Measurements from ENCODE around the gene HNF4A. TPM values are rescaled to one million over a fixed set of nuclear protein-coding genes. Genes with fewer than 3 reads are reported as not detected.

Gene HNF4A
- total and polyA plus RNA-seq, 8 donors, result 7.4 to 29.2 (median 22.2) TPM

GRCh38 chr20:44480097-44480496, 124.6 kb downstream of the HNF4A start:
- WGBS, 2 donors, result 91% methylated on average over 18 of the region's 18 CpGs
- no peak for TF ChIP-seq CTCF (IDR thresholded peaks at IDR 0.05)
- DNase-seq (no peak), ATAC-seq (no peak), FAIRE-seq (no peak)
- peaks cover 0 to 7% (median 4%) of the 10 kb centered on the region in 3 donors for H3K36me3 ChIP-seq
- no peaks in the 10 kb centered on the region for H3K27me3 ChIP-seq
- H3K9me3 ChIP-seq, result no peaks in the 10 kb centered on the region
- H3K4me3 ChIP-seq, result no peak overlapping the region
- intact Hi-C loops (cut with DNase I), result no loop called here
- peaks cover 0 to 3% (median 0%) of the 10 kb centered on the region in 3 donors for H3K4me1 ChIP-seq
- no peak overlapping the region for H3K27ac ChIP-seq

- peaks cover 0 to 7% (median 4%) of the 10 kb centered on the region in 3 donors for H3K36me3 ChIP-seq
- no peak overlapping the region for H3K27ac ChIP-seq
- no peak for FAIRE-seq
- H3K27me3 ChIP-seq, result no peaks in the 10 kb centered on the region
- no peak for DNase-seq
- intact Hi-C loops (cut with DNase I), result no loop called here
- TF ChIP-seq CTCF (IDR thresholded peaks at IDR 0.05), result no peak
- no peaks in the 10 kb centered on the region for H3K9me3 ChIP-seq
- ATAC-seq, result no peak
- WGBS, 2 donors, result 69 to 78% methylated on average over 6 of the region's 6 CpGs
- no peaks in the 10 kb centered on the region for H3K4me1 ChIP-seq
- no peak overlapping the region for H3K4me3 ChIP-seq
Measured at GRCh38 chr20:44481719-44482416, 126.4 kb downstream of the HNF4A start.

DNA sequence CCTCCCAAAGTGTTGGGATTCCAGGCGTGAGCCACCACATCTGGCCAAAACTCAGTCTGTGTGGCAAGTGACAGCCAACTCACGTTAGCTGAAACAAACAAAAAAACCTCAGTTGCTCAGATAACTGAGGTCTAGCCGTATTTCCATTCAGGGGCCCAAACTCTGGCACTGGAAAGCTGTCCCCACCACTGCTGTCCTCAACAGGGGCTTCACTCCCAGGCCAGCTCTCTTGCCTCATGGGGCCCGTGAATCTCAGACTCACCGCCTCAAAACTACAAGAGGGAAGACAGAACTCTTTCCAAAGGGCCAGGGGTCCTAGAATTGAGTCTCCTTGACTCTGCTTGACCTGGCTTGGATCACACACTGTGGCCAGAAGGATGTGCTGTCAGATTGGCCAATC, 127.6 kb downstream of the HNF4A start:
- DNase-seq, result no peak
- WGBS, 2 donors, result 90 to 92% methylated on average over 5 of the region's 5 CpGs
- H3K9me3 ChIP-seq, result no peaks in the 10 kb centered on the region
- H3K36me3 ChIP-seq, result peaks cover 0 to 8% (median 4%) of the 10 kb centered on the region in 3 donors
- H3K27ac ChIP-seq, result no peak overlapping the region
- no peak for TF ChIP-seq CTCF (IDR thresholded peaks at IDR 0.05)
- no peak for FAIRE-seq
- no peaks in the 10 kb centered on the region for H3K4me1 ChIP-seq
- intact Hi-C loops (cut with DNase I), result no loop called here
- H3K27me3 ChIP-seq, result no peaks in the 10 kb centered on the region
- ATAC-seq, result no peak
- H3K4me3 ChIP-seq, result no peak overlapping the region

Small RNA genes within 50 kb of the gene (microRNA-seq; reads per million reads assigned to microRNA genes)
- gene MIR3646, result 0 reads per million in 2 donors

Other genes with a start within 250 kb of the HNF4A start
- gene JPH2, start 168.5 kb upstream of the HNF4A start, total RNA-seq, result under 1 TPM; 0.09 to 0.37 (median 0.22) TPM
- 1 to 10 TPM in 1 of 2 donors, under 1 TPM in 1; 0.31 to 1.1 TPM for gene JPH2, start 168.5 kb upstream of the HNF4A start, polyA plus RNA-seq
- 10 to 100 TPM in 4 of 6 donors, 1 to 10 TPM in 2; 8.0 to 13.5 (median 11.1) TPM for gene OSER1, start 144.9 kb upstream of the HNF4A start, total RNA-seq
- 10 to 100 TPM in 1 of 2 donors, 1 to 10 TPM in 1; 8.5 to 17.6 TPM for gene OSER1, start 144.9 kb upstream of the HNF4A start, polyA plus RNA-seq
- under 1 TPM in 4 of 6 donors, not detected in 2; 0.12 to 0.46 (median 0.33) TPM for gene GDAP1L1, start 108.4 kb upstream of the HNF4A start, total RNA-seq
- gene GDAP1L1, start 108.4 kb upstream of the HNF4A start, polyA plus RNA-seq, result 1 to 10 TPM in 1 of 2 donors, under 1 TPM in 1; 0.68 to 3.6 TPM
- gene FITM2, start 44.5 kb upstream of the HNF4A start, total RNA-seq, result 1 to 10 TPM; 5.3 to 7.4 (median 5.9) TPM
- gene FITM2, start 44.5 kb upstream of the HNF4A start, polyA plus RNA-seq, result 1 to 10 TPM; 2.0 to 5.1 TPM
- gene R3HDML, start 18.7 kb upstream of the HNF4A start, total RNA-seq, result not detected
- gene R3HDML, start 18.7 kb upstream of the HNF4A start, polyA plus RNA-seq, result not detected
- 1 to 10 TPM; 5.0 to 8.2 (median 6.9) TPM for gene TTPAL, start 120.2 kb downstream of the HNF4A start, total RNA-seq
- gene TTPAL, start 120.2 kb downstream of the HNF4A start, polyA plus RNA-seq, result 1 to 10 TPM; 3.1 to 4.6 TPM
- gene SERINC3, start 166.4 kb downstream of the HNF4A start, total RNA-seq, result 10 to 100 TPM; 29.4 to 52.1 (median 39.1) TPM
- gene SERINC3, start 166.4 kb downstream of the HNF4A start, polyA plus RNA-seq, result 10 to 100 TPM; 14.5 to 26.5 TPM
- gene PKIG, start 226.9 kb downstream of the HNF4A start, total RNA-seq, result 10 to 100 TPM; 10.6 to 15.8 (median 12.6) TPM
- gene PKIG, start 226.9 kb downstream of the HNF4A start, polyA plus RNA-seq, result 10 to 100 TPM; 20.3 to 40.2 TPM